Head of caudate nucleus (tissue), 42 donors: ENCODE measurements around the gene UPK3BL1.
"Not testable (repeated sequence)": the region's sequence is repeated elsewhere in the genome, so short reads cannot be mapped to it uniquely, and the experiment has no call there.

Source experiments
- DNase-seq, 42 donors: peaks; one replicate each; pipeline versions ENCODE4 v3.0.0 to v3.0.0-alpha.2; 2020 to 2021; ENCODE audit warnings: mixed read lengths in 7 of 42
- intact Hi-C: fragments of 100-400 bp; cut with DNase I; formaldehyde crosslinking; loops from one replicate; pipeline ENCODE4 v1.15.0; 2022

The UPK3BL1 gene, protein sequence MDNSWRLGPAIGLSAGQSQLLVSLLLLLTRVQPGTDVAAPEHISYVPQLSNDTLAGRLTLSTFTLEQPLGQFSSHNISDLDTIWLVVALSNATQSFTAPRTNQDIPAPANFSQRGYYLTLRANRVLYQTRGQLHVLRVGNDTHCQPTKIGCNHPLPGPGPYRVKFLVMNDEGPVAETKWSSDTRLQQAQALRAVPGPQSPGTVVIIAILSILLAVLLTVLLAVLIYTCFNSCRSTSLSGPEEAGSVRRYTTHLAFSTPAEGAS

DNA sequence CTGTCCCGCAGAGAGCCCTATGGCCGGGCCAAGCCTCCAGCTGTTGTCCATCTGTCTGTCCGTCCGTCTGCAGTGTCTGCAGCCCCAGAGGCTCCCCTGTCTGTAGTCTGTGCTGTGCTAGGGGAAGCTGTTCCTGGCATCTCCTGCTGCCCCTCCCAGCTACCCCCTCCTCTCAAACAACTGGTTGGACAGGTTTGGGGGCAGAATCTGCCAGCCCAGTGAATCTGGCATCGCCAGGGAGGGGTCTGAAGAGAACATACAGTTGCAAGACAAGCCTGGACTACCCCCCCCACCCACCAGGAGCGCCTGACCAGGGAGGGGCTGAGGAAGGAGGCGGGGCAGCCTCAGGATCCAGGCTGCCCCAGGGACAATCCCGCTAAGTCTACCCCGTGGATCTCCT, at the start of gene UPK3BL1:
TSS of gene UPK3BL1 (minus strand) at position 101 of the 400 bp plus-strand sequence. CDS start at position 51, 50 bp downstream.
- intact Hi-C loops, DNase-seq: not testable (repeated sequence)

DNA sequence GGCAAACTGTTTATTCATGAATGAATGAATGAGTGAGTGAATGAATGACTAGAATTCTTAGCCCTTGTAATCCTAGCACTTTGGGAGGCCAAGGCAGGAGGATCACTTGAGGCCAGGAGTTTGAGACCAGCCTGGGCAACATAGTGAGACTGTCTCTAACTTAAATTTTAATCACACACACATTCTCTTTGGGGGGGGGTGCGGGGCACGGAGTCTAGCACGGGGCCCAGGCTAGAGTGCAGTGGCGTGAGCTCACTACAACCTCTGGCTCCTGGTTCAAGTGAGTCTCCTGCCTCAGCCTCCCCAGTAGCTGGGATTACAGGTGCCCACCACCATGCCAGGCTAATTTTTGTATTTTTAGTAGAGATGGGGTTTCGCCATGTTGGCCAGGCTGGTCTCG, 48.0 kb upstream of the UPK3BL1 start:
- intact Hi-C loops, DNase-seq: not testable (repeated sequence)

DNA sequence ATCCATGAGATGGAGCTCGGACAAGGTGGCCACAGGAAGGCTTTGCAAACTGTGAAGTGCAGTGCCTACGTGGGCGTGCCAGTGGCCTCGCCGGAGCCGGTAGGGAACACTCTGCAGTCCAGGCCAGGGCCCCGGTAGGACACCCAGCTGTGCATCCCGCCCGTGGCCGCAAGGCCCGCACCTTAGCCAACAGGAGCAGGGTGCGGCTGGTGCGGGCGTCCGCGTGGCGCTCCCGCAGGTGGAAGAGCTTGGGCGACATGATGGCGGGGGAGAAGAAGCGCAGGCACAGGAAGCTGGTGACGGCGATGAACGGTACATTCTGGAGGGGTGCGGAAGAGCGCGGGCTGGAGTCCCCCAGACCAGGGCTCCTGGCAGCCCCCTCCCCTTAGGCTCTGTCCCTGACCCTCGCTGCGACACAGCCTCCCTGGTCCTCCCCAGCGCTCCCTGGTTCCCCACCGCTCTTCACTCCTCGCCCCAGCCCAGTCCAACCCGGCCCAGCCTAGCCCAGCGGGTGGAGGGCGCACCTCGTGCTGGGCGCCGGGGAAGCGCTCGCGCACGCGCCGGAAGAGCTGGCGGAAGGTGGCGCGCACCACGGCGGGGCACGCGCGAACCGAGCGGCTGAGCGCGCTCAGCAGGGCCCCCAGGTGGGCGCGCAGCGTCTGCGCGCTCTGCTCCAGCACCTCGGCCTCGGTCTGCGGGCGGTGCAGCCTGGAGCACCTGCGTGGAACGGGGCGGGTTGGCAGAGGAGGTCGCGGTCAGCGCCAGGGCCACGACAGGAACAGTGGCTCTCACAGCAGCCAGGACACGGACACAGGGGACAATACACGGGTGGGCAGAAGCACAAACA, 47.1 kb upstream of the UPK3BL1 start:
- intact Hi-C loops, DNase-seq: not testable (repeated sequence)

DNA sequence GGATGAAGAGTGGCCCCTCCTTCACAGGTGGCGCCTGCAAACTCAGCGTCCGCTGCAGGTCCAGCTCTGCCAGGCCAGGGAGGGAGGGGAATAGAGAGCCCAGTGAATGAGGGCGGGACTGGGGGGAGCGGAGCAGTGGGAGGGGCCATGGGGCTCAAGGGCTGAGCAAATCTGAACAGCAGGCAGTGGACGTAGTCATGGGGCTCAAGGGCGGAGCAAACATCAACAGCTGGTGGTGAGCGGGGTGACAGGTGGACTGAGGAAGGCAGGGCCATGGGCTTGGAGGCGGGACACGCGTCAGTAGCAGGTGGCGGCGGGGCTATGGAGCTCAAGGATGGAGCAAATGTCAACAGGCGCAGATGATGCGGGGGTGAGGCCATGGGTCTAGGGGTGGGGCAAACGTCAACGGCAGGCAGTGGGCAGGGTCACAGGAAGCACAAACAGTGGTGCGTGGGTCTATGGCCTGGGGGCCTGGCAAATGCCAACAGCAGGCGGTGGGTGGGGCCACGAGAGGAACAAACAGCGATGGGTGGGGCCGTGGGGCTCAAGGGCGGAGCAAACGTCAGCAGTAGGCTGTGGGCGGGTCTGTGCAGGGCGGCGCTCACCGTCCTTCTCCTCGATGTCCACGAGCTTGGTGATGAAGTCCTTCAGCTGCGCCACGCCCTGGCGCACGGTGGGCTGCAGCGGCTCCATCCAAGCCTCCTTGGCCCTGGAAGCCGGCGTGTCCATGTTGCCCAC, 45.9 kb upstream of the UPK3BL1 start:
- intact Hi-C loops, DNase-seq: not testable (repeated sequence)

DNA sequence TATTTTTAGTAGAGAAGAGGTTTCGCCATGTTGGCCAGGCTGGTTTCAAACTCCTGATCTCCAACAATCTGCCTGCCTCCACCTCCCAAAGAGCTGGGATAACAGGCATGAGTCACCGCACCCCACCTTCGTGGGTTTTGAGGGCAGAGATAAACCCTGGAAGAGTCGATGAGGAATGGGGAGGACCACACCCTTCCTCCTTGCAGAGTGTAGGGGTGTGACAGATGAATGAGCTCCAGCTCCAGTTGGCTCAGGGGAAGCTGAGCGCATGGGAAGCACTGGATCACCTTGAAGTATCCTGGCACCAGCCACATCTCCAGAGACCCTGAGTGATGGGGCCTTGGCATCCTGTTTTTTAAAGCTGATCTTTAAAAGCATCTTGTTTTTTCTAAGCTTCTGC, 40.0 kb upstream of the UPK3BL1 start:
- intact Hi-C loops, DNase-seq: not testable (repeated sequence)

DNA sequence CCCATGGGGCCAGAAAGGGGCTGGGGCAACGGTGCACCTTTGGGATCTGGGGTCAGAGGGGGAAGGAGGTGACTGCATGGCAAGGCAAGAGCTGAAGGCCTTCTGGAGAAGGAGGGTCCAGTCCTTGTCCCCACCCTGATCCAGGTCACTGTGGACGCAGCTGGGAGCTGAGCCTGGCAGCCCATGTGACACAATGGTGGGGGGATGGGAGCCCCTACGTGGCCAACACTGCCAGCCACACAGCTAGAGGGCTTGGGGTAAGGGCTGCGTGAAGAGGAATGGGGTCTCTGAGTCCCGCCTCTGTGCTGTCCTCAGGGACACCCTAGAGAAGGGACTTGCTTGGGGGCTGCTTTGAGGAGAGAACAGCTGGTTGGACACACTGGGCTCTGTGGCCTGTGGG, 38.2 kb upstream of the UPK3BL1 start:
- intact Hi-C loops, DNase-seq: not testable (repeated sequence)

DNA sequence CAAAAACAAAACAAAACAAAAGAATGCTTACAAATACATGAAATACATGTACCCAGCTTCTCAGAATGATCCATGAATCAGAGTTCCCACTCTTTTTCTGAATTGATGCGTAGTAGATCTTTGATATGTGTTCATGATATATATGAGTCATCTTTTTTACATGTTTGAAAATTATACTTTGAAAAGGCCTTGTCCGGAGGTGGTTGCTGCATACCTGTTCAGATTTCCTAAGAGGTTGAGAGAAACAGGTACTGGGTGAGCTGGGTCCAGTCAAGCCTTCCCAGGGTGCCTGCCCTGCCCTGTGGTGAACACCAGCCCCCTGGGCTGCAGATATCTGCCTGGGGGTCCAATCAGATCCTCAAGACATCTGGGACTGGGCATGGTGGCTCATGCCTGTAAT, 33.0 kb upstream of the UPK3BL1 start:
- peak in 3 of 42 donors; percentile 5 to 15 (median 8) for DNase-seq
- intact Hi-C loops: not testable (repeated sequence)

DNA sequence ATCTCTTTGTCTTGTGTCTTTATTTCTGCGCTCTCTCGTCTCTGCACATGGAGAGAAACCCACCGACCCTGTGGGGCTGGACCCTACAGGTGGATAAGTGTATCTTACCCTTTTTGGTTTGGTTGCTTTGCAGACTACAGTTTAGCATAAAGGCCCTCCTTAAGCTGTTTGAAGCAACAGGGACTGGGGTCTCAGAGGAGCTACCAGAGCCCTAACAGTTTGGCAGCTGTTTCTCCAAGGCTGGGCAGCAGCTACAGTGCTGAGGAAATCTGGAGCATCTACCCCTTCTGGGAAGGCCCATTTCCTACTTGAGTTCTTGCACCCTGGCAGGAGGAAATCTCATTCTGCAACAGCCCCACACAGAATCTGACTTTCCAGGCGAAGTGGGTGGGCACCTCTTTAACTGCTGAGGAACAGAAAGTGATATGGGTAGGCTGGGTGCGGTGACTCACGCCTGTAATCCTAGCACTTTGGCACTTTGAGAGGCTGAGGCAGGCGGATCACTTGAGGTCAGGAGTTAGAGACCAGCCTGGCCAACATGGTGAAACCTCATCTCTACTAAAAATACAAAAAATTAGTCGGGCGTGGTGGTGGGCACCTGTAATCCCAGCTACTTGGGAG, 31.0 kb upstream of the UPK3BL1 start:
- intact Hi-C loops: not testable (repeated sequence)
- peak in 2 of 42 donors; percentile 13 for DNase-seq

DNA sequence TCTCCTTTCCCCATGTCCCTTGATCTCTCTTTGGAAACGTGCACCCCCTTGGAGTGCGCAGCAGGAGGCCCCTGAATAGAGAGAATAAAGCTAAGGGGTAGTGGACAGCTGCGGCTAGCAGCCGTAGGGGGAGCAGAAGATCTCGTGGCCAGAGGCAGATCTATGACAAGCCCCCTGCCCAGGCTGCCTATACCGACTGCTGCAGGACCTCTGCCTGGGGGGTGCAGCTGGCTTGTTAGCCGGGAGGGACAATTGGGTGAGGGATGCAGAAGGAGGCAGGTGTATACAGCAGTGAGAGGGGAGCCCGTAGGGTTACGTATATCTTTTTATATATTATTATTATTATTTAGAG, 29.3 kb upstream of the UPK3BL1 start:
- intact Hi-C loops, DNase-seq: not testable (repeated sequence)

DNA sequence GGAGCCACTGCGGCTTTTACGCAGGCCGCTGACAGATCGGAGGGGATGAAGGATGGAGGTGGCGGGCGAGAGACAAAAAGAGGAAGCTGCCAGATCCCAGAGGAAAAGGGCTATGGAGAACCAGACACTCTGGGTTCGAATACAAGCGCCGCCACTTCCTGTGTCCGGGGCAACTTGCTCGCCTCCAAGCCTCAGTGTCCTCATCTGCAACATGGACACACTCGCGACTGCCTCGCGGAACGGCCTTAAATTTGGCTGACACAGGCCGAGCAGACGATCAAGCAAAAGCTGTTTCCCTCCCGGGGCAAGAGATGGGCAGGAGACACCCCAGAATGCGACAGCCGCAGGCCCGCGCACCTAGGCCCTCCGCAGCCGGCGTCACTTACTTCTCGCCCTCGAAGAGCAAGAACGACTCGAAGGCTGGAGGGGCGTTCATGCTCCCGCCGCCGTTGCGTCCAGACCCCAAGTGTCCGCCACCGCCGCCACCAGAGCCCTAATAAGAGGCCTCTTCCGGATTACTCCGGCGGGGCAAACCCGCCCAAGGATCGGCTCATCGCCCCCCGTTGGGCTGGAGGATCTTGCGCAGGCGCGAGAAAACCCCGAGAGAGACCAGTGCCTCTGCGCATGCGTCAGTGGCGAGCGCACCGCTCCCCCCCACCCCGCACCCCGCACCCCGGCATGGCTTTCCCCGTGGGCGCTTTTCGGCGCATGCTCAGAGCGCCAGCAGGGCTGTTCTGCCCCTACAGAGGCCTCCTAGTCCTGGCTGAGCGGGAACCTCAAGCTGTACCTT, 28.8 kb upstream of the UPK3BL1 start, which contains the start of gene POLR2J2:
TSS of gene POLR2J2 (minus strand) at position 498 of the 790 bp plus-strand sequence. CDS start at position 436, 62 bp downstream.
- intact Hi-C loops: not testable (repeated sequence)
- DNase-seq: peak in 21 of 42 donors; percentile 64 to 98 (median 88)

DNA sequence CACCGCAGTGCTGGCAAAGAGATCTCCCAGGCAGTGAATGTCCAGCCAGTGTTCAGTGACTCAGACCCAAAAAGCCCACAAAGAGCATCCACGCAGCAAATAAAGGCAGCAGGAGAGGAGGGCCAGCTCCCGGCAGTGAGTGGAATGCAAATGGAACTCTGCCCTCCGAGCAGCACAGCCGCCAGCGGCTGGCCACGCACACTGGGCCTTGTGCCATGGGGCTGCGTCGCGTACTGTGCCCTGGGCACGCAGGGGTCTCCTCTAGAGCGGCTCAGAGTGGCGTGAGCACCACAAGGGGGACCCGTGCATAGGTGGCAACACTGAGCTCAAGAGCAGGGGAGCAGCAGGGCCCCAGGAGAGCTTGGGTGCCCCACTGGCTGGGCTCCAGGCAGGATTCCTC, 24.9 kb upstream of the UPK3BL1 start:
- intact Hi-C loops: not testable (repeated sequence)
- DNase-seq: peak in 29 of 42 donors; percentile 3 to 55 (median 20)

DNA sequence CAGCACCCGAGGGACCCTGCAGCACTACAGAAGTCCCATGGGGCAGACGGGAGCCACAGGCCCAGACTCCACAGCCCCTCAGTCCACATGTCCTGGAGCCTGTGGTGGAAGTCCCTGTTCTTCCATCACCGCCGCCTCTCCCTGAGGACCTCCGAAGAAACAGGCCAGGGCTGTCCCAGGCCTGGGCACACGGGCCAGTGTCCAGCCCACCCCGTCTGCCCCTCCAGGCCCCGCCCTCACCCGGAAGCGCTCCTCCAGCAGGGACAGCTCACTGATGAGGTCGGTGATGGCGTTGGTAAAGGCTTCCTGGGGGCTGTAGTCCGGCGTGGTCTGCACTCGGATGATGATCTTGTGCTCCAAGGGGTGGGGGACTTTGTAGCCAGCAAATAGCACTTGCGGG, 24.3 kb upstream of the UPK3BL1 start:
- DNase-seq, intact Hi-C loops: not testable (repeated sequence)

DNA sequence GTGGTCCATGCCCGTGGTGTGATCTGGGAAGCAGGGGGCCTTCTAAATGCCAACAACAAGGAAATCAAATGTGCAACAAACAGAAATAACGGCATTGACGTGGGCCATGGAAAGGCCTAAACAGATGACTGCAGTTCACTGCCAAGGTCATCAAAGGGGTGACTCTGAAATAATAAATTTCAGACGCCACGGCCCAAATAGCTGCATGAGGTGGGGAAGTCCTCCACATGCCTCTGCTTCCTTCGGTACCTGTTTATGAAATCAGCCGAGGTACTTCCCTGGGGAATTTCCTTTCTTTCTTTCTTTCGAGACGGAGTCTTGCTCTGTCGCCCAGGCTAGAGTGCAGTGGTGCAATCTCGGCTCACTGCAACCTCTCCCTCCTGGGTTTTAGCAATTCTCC, 22.2 kb upstream of the UPK3BL1 start:
- intact Hi-C loops: not testable (repeated sequence)
- DNase-seq: peak in 1 of 42 donors; percentile 4

DNA sequence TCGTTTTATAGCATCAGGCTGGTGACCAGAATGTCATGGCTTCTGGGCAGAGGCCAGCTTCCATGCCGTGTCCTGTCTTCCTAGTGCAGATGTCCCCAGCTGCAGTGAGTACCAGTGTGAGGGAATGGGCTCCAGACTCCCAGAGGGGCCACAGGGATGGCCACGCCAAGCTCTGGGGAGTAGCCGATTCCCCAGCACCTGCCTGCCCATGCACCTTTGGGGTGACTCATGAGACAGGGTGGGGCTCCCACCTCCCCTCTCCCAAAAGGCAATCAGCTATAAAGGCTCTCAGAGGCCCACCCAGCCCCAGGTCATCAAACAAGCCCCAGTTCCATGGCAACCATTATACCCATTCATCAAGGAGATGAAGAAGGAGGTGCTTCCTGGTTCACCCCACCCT, 7.3 kb upstream of the UPK3BL1 start, which contains the start of gene SPDYE2B:
TSS of gene SPDYE2B (plus strand) at position 396 of the 400 bp plus-strand sequence. CDS start 2,030 bp downstream, outside the sequence.
- DNase-seq, intact Hi-C loops: not testable (repeated sequence)

DNA sequence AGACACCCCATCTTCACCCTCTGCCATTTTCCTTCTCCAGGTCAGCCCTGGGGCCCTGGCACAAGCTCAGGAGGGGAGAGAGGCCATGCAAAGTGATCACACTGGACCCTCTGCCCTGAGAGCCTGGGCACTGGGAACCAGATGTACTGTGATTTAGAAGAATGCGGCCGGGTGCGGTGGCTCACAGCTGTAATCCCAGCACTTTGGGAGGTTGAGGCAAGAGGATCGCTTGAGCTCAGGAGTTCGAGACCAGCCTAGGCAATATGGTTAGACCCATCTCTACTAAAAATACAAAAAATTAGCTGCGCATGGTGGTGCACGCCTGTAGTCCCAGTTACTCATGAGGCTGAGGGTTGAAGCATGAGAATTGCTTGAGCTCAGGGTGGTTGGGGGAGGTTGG, 5.2 kb upstream of the UPK3BL1 start:
- intact Hi-C loops: not testable (repeated sequence)
- DNase-seq: peak in 1 of 42 donors; percentile 22

DNA sequence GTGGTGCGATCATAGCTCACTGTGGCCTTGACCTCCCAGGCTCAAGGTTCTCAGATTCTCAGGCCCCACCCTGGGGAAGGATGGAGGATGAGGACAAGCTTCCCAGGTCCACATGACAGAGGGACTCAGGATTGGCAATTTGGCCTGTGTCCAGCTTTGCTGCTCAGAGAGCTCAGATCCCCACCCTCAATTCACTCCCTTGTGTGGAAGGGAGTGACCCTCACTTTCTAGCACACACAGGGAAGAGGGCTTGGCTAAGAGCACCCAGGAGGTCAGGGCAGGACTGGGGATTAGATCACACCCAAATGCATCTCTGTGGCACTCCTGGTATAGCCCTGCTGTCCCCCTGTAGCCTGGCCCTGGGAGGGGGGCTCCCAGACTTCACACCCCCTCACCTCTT, 813 bp upstream of the UPK3BL1 start:
- intact Hi-C loops: not testable (repeated sequence)

DNA sequence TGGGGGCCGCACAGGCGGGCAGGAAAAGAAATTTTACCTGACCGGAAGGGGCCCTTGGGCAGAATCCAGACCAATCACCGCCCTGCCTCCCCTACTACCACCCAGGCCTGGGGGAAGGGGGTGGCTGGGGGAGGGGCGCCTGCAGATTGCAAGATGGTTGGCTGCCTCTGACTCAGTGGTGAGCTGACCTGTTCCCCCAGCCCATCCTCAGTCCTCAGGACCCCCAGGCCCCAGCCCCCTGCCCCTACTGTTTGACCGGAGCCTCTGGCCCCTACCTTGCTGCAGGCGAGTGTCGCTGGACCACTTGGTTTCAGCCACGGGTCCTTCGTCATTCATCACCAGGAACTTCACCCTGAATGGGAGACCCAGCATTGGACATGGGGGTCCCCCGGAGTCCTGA, 3.7 kb downstream of the UPK3BL1 start:
- intact Hi-C loops: not testable (repeated sequence)

More for the DNA sequence above, 813 bp upstream of the UPK3BL1 start:
- not testable (repeated sequence) for DNase-seq

DNA sequence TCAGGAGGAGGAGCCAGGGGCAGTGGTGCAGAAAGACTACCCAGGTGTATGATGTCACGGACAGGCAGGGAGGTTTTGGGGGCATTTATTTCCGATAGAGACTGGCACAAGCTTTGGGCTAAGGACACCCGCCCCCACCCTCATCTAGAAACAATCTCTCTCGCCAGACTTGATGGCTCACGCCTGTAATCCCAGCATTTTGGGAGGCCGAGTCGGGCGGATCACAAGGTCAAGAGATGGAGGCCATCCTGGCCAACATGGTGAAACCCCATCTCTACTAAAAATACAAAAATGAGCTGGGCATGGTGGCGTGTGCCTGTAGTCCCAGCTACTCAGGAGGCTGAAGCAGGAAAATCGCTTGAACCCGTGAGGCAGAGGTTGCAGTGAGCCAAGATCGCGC, 5.6 kb downstream of the UPK3BL1 start:
- DNase-seq: peak in 1 of 42 donors; percentile 12
- intact Hi-C loops: not testable (repeated sequence)

More for the DNA sequence above, 3.7 kb downstream of the UPK3BL1 start:
- DNase-seq: peak in 7 of 42 donors; percentile 0 to 25 (median 5)
